Astrocyte (in vitro differentiated cells and primary cell): ENCODE measurements around the gene TGOLN2.
"Not testable (repeated sequence)": the region's sequence is repeated elsewhere in the genome, so short reads cannot be mapped to it uniquely, and the experiment has no call there.

Source experiments
- CTCF ChIP-seq: IDR thresholded peaks from 2 replicates; pipeline ENCODE4 v1.5.1; 2011; ENCODE audit warnings: low read depth, mild to moderate bottlenecking, inconsistent platforms, low read length, moderate library complexity; ENCODE audit not compliant: insufficient read depth
- EZH2 ChIP-seq: IDR thresholded peaks from 2 replicates; pipeline ENCODE4 v1.6.1; 2012; ENCODE audit warnings: mild to moderate bottlenecking, low read length, inconsistent platforms; ENCODE audit not compliant: insufficient read depth

- TF ChIP-seq CTCF, EZH2: not testable (repeated sequence)
These were observed 35.0 kb upstream of the TGOLN2 start for GRCh38 chr2:85362653-85363387.
